Left lung (tissue), 14 donors: ENCODE measurements around the gene GXYLT1. TPM values are rescaled to one million over a fixed set of nuclear protein-coding genes. Genes with fewer than 3 reads are reported as not detected.
"Not testable (repeated sequence)": the region's sequence is repeated elsewhere in the genome, so short reads cannot be mapped to it uniquely, and the experiment has no call there.

Experiments used
- ATAC-seq: fragments of 200-7000 bp; cut with Tn5 transposase; one replicate; pipeline ENCODE4 v1.9.1; 2020; ENCODE audit warnings: moderate library complexity
- DNase-seq, 4 donors: peaks; one replicate each; pipeline ENCODE4 v3.0.0-alpha.2; 2013 to 2020
- H3K27ac ChIP-seq, 2 donors: fragments of 200-600 bp; sonication (generic) in 1 of 2; one replicate each; pipeline versions ENCODE4 v1.5.0 to v1.8.0; 2020 to 2021
- H3K27me3 ChIP-seq, 2 donors: fragments of 200-600 bp; sonication (generic) in 1 of 2; one replicate each; pipeline versions ENCODE4 v1.5.0 to v1.8.0; 2020 to 2021
- H3K36me3 ChIP-seq, 2 donors: fragments of 200-600 bp; sonication (generic) in 1 of 2; one replicate each; pipeline versions ENCODE4 v1.5.0 to v1.8.0; 2020 to 2021
- H3K4me1 ChIP-seq, 2 donors: fragments of 200-600 bp; one replicate each; pipeline ENCODE4 v1.8.0; 2021
- H3K4me3 ChIP-seq, 2 donors: fragments of 200-600 bp; sonication (generic) in 1 of 2; one replicate each; pipeline versions ENCODE4 v1.5.0 to v1.8.0; 2020 to 2021; ENCODE audit warnings: mild to moderate bottlenecking in 1 of 2
- H3K9me3 ChIP-seq, 2 donors: fragments of 200-600 bp; sonication (generic) in 1 of 2; one replicate each; pipeline versions ENCODE4 v1.5.0 to v1.8.0; 2020 to 2021
- CTCF ChIP-seq, 2 donors: fragments of 200-600 bp; sonication (generic) in 1 of 2; IDR thresholded peaks; one replicate each; pipeline versions ENCODE4 v1.5.0 to v1.8.0; 2021; ENCODE audit warnings: antibody characterized with exemption in 2 of 2
- intact Hi-C, 2 donors: fragments of 100-400 bp; cut with DNase I; formaldehyde crosslinking; loops; one replicate each; pipeline versions ENCODE4 v1.11.2 to v1.14.2; 2022
- long read RNA-seq, 12 donors: library from polyadenylated mRNA in 2 of 12; unstranded in 2 of 12; transcript quantifications; one replicate each; pipeline ENCODE4 v2.0.0 and lab custom pipeline, GENCODE V29; 2019 to 2026
- polyA plus RNA-seq, 6 donors: library from polyadenylated mRNA; unstranded; fragments of 120-200 nt; gene quantifications; one replicate each; pipeline ENCODE4 v1.2.1, GENCODE V29; 2013; ENCODE audit not compliant: insufficient read length in 6 of 6
- total RNA-seq, 2 donors: library from RNA; stranded (reverse); fragmentation: NEBNext Ultra II Directional; extraction: Animal tissue kit (Norgen Biotek cat#: 25700); gene quantifications; one replicate each; pipeline ENCODE4 v1.2.1, GENCODE V29; 2021
- donor health status: DM: no; HTN: yes; CAD: no.
- donor health status: DM: no; HTN: no; CAD: no.

The GXYLT1 gene
- 10 to 100 TPM; 14.5 to 15.0 TPM for total RNA-seq
- 10 to 100 TPM; 20.7 to 23.9 (median 21.0) TPM for polyA plus RNA-seq
- long read RNA-seq, donor 1, full-length matches to known transcripts = 5 of 5 reads
- long read RNA-seq, donor 1, partial matches to known transcripts = 0 of 5 reads
- long read RNA-seq, donor 1, other reads (novel, unspliced or antisense) = 0 of 5 reads
- long read RNA-seq, donor 2, full-length matches to known transcripts = 5 of 5 reads
- long read RNA-seq, donor 2, partial matches to known transcripts = 0 of 5 reads
- long read RNA-seq, donor 2, other reads (novel, unspliced or antisense) = 0 of 5 reads
- long read RNA-seq, donor 3, full-length matches to known transcripts = 3 of 3 reads
- long read RNA-seq, donor 3, partial matches to known transcripts = 0 of 3 reads
- long read RNA-seq, donor 3, other reads (novel, unspliced or antisense) = 0 of 3 reads
- long read RNA-seq, donor 4 = 0 reads
- long read RNA-seq, donor 5, full-length matches to known transcripts = 6 of 6 reads
- long read RNA-seq, donor 5, partial matches to known transcripts = 0 of 6 reads
- long read RNA-seq, donor 5, other reads (novel, unspliced or antisense) = 0 of 6 reads
- long read RNA-seq, donor 6, full-length matches to known transcripts = 4 of 4 reads
- long read RNA-seq, donor 6, partial matches to known transcripts = 0 of 4 reads
- long read RNA-seq, donor 6, other reads (novel, unspliced or antisense) = 0 of 4 reads
- long read RNA-seq, donor 7, partial matches to known transcripts = 0 of 1 reads
- long read RNA-seq, donor 7, other reads (novel, unspliced or antisense) = 0 of 1 reads
- long read RNA-seq, donor 8, full-length matches to known transcripts = 3 of 3 reads
- long read RNA-seq, donor 8, partial matches to known transcripts = 0 of 3 reads
- long read RNA-seq, donor 8, other reads (novel, unspliced or antisense) = 0 of 3 reads
- long read RNA-seq, donor 9 = 0 reads
- long read RNA-seq, donor 10, partial matches to known transcripts = 0 of 3 reads
- long read RNA-seq, donor 10, other reads (novel, unspliced or antisense) = 0 of 3 reads
- long read RNA-seq, donor 11, full-length matches to known transcripts = 3 of 3 reads
- long read RNA-seq, donor 11, partial matches to known transcripts = 0 of 3 reads
- long read RNA-seq, donor 11, other reads (novel, unspliced or antisense) = 0 of 3 reads
- long read RNA-seq, donor 12, full-length matches to known transcripts = 3 of 3 reads
- long read RNA-seq, donor 12, partial matches to known transcripts = 0 of 3 reads
- long read RNA-seq, donor 12, other reads (novel, unspliced or antisense) = 0 of 3 reads

- Histone ChIP-seq H3K36me3 (no peaks in the 10 kb centered on the region), H3K9me3 (no peaks in the 10 kb centered on the region), H3K27ac (peak within 1 kb of the TSS; percentile 88 to 90), H3K4me1 (peaks cover 10 to 36% of the 10 kb centered on the region in 2 donors), H3K4me3 (peak within 1 kb of the TSS; percentile 59 to 61), H3K27me3 (no peaks in the 10 kb centered on the region)
- intact Hi-C loops = no loop called here
- peak; percentile 96 for ATAC-seq
- peak; percentile 89 to 99 (median 96) for DNase-seq
- no peak for TF ChIP-seq CTCF (IDR thresholded peaks at IDR 0.05)
Observed at GRCh38 chr12:42144408-42145196, at the start of gene GXYLT1. TSS of gene GXYLT1 (minus strand) at chr12:42144874. CDS start at chr12:42144646, 228 bp downstream.

GRCh38 chr12:42192686-42193085 lies 48.0 kb upstream of the GXYLT1 start:
- Histone ChIP-seq H3K4me3 (no peak overlapping the region), H3K4me1 (no peaks in the 10 kb centered on the region), H3K9me3 (no peaks in the 10 kb centered on the region), H3K27ac (no peak overlapping the region), H3K27me3 (no peaks in the 10 kb centered on the region), H3K36me3 (peaks cover 0 to 29% of the 10 kb centered on the region in 2 donors)
- DNase-seq = no peak
- no peak for ATAC-seq
- TF ChIP-seq CTCF (IDR thresholded peaks at IDR 0.05) = no peak
- intact Hi-C loops = no loop called here

GRCh38 chr12:42192258-42192657 lies 47.6 kb upstream of the GXYLT1 start:
- Histone ChIP-seq H3K9me3 (no peaks in the 10 kb centered on the region), H3K4me3 (no peak overlapping the region), H3K4me1 (no peaks in the 10 kb centered on the region), H3K27me3 (no peaks in the 10 kb centered on the region), H3K27ac (no peak overlapping the region), H3K36me3 (peaks cover 0 to 26% of the 10 kb centered on the region in 2 donors)
- DNase-seq (no peak), ATAC-seq (no peak)
- intact Hi-C loops = no loop called here
- no peak for TF ChIP-seq CTCF (IDR thresholded peaks at IDR 0.05)

GRCh38 chr12:42190376-42190775 lies 45.7 kb upstream of the GXYLT1 start:
- Histone ChIP-seq H3K4me3 (no peak overlapping the region), H3K36me3 (peaks cover 0 to 20% of the 10 kb centered on the region in 2 donors), H3K9me3 (no peaks in the 10 kb centered on the region), H3K27me3 (no peaks in the 10 kb centered on the region), H3K4me1 (no peaks in the 10 kb centered on the region), H3K27ac (no peak overlapping the region)
- TF ChIP-seq CTCF (IDR thresholded peaks at IDR 0.05) = no peak
- intact Hi-C loops = no loop called here
- no peak for DNase-seq
- ATAC-seq = no peak

GRCh38 chr12:42188275-42188674 lies 43.6 kb upstream of the GXYLT1 start:
- H3K4me3 ChIP-seq, H3K27ac ChIP-seq: not testable (repeated sequence)

More at GRCh38 chr12:42188275-42188674, 43.6 kb upstream of the GXYLT1 start:
- ATAC-seq, DNase-seq, intact Hi-C loops, H3K27me3 ChIP-seq, H3K4me1 ChIP-seq, H3K9me3 ChIP-seq: not testable (repeated sequence)
- H3K36me3 ChIP-seq = peaks cover 0 to 16% of the 10 kb centered on the region in 2 donors
